Neural cell (in vitro differentiated cells): ENCODE measurements around the gene GTF2F2. TPM values are rescaled to one million over a fixed set of nuclear protein-coding genes. Genes with fewer than 3 reads are reported as not detected.

Experiments used
- H2AFZ ChIP-seq: fragments of 200-600, 300-800 bp; sonication (generic), shearing (Covaris generic); 2 replicates; pipeline ENCODE4 v1.6.0; 2014; ENCODE audit warnings: low read depth, mild to moderate bottlenecking, antibody characterized with exemption, low read length, moderate library complexity
- H3F3A ChIP-seq: fragments of 200-600 bp; shearing (Covaris generic); 2 replicates; pipeline ENCODE4 v1.6.1; 2016; ENCODE audit warnings: mild to moderate bottlenecking, moderate library complexity, mixed read lengths, antibody characterized with exemption, low read length; ENCODE audit not compliant: insufficient read depth, poor library complexity, severe bottlenecking
- H3K27ac ChIP-seq: fragments of 200-600, 300-800 bp; sonication (generic), shearing (Covaris generic); 2 replicates; pipeline ENCODE4 v1.5.1; 2014; ENCODE audit warnings: mild to moderate bottlenecking, low read length, moderate library complexity
- H3K27me3 ChIP-seq: fragments of 300-800, 200-600 bp; sonication (generic), shearing (Covaris generic); 2 replicates; pipeline ENCODE4 v1.6.0; 2014; ENCODE audit warnings: mild to moderate bottlenecking, low read depth, low read length, moderate library complexity; ENCODE audit not compliant: insufficient read depth
- H3K36me3 ChIP-seq: fragments of 300-800, 200-600 bp; sonication (generic), shearing (Covaris generic); 2 replicates; pipeline ENCODE4 v1.5.1; 2014; ENCODE audit warnings: mild to moderate bottlenecking, antibody characterized with exemption, low read length, moderate library complexity; ENCODE audit not compliant: insufficient read depth
- H3K4me2 ChIP-seq: fragments of 300-800, 200-600 bp; sonication (generic), shearing (Covaris generic); 2 replicates; pipeline ENCODE4 v1.6.0; 2014; ENCODE audit warnings: mild to moderate bottlenecking, low read length
- H3K4me3 ChIP-seq: fragments of 300-800, 200-600 bp; sonication (generic), shearing (Covaris generic); 2 replicates; pipeline ENCODE4 v1.5.1; 2014; ENCODE audit warnings: mild to moderate bottlenecking, low read length, moderate library complexity
- H3K79me2 ChIP-seq: fragments of 200-600 bp; shearing (Covaris generic); replicated peaks from 2 replicates; pipeline ENCODE4 v1.6.0; 2014; ENCODE audit warnings: mild to moderate bottlenecking, low read length, moderate library complexity; ENCODE audit not compliant: insufficient read depth
- H3K9ac ChIP-seq: fragments of 300-800, 200-600 bp; sonication (generic), shearing (Covaris generic); 2 replicates; pipeline ENCODE4 v1.6.1; 2016; ENCODE audit warnings: mild to moderate bottlenecking, low read length, mixed read lengths
- H3K9me2 ChIP-seq: fragments of 200-600 bp; shearing (Covaris generic); 2 replicates; pipeline ENCODE4 v1.6.1; 2016; ENCODE audit warnings: mild to moderate bottlenecking, low read length, mixed read lengths; ENCODE audit not compliant: insufficient read depth
- H3K9me3 ChIP-seq: fragments of 200-600, 300-800 bp; sonication (generic), shearing (Covaris generic); 2 replicates; pipeline ENCODE4 v1.6.1; 2016; ENCODE audit warnings: mild to moderate bottlenecking, mixed run types, low read length, moderate library complexity, mixed read lengths
- H4K20me1 ChIP-seq: fragments of 200-600 bp; shearing (Covaris generic); 2 replicates; pipeline ENCODE4 v1.6.1; 2016; ENCODE audit warnings: mild to moderate bottlenecking, mixed run types; ENCODE audit not compliant: insufficient read depth
- EP300 ChIP-seq: fragments of 450-650 bp; conservative IDR thresholded peaks from 2 replicates; pipeline ENCODE4 v1.6.1; 2014; ENCODE audit warnings: antibody characterized with exemption, mild to moderate bottlenecking, moderate library complexity; ENCODE audit not compliant: poor library complexity, severe bottlenecking
- EZH2 ChIP-seq: fragments of 200-600, 300-800 bp; shearing (Covaris generic), sonication (generic); IDR thresholded peaks from 2 replicates; pipeline ENCODE4 v1.6.1; 2014; ENCODE audit warnings: antibody characterized with exemption, low read length, borderline replicate concordance, mild to moderate bottlenecking; ENCODE audit not compliant: insufficient read depth, poor library complexity, severe bottlenecking
- MXI1 ChIP-seq: fragments of 450-650 bp; conservative IDR thresholded peaks from 2 replicates; pipeline ENCODE4 v1.6.1; 2014; ENCODE audit warnings: antibody characterized with exemption, mild to moderate bottlenecking; ENCODE audit not compliant: poor library complexity, severe bottlenecking
- POLR2AphosphoS5 ChIP-seq: IDR thresholded peaks from 2 replicates; pipeline ENCODE4 v1.6.1; 2012
- RAD21 ChIP-seq: fragments of 450-650 bp; conservative IDR thresholded peaks from 2 replicates; pipeline ENCODE4 v1.6.1; 2014; ENCODE audit warnings: antibody characterized with exemption, mild to moderate bottlenecking, moderate library complexity
- SMC3 ChIP-seq: fragments of 450-650 bp; conservative IDR thresholded peaks from 2 replicates; pipeline ENCODE4 v1.6.1; 2014; ENCODE audit warnings: antibody characterized with exemption, mild to moderate bottlenecking, moderate library complexity; ENCODE audit not compliant: poor library complexity
- TAF1 ChIP-seq: IDR thresholded peaks from 2 replicates; pipeline ENCODE4 v1.6.1; 2012; ENCODE audit warnings: low read depth
- polyA plus RNA-seq: library from polyadenylated mRNA; depleted of rRNA; stranded (reverse); fragments of >200 nt; gene quantifications from 2 replicates; pipeline ENCODE4 v1.2.3, GENCODE V29; 2014
- TF ChIP-seq, protein P1 (sequence below): fragments of 450-650 bp; IDR thresholded peaks from 2 replicates; pipeline ENCODE4 v1.5.1; 2014; ENCODE audit warnings: antibody characterized with exemption, mild to moderate bottlenecking, moderate library complexity; ENCODE audit not compliant: poor library complexity, severe bottlenecking
- TF ChIP-seq, protein P2 (sequence below): IDR thresholded peaks from 2 replicates; pipeline ENCODE4 v1.6.1; 2012; ENCODE audit warnings: borderline replicate concordance

Gene GTF2F2
- polyA plus RNA-seq, 1 donor from 2014 or later = 29.6 TPM

DNA sequence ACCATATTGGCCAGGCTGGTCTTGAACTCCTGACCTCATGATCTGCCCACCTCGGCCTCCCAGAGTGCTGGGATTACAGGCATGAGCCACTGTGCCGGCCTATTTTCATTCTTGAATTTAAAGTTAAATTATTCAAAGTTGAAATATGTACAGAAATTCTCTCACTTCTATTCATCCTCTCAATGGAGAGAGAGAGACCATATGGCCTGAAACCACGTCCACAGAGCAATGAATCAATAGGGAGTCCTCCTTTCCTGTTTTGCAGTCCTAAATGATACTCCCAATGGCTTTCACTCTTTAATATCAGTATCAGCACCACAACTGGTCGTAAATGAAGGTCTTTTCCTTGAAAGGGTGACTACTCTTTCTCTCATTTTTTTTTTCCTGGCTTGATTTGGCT lies 111.0 kb downstream of the GTF2F2 start:
- Histone ChIP-seq H3K4me3 (no peak overlapping the region), H3F3A (no peaks in the 10 kb centered on the region), H3K27me3 (no peaks in the 10 kb centered on the region), H3K9me2 (no peaks in the 10 kb centered on the region), H3K9ac (no peak overlapping the region), H3K27ac (no peak overlapping the region), H4K20me1 (no peaks in the 10 kb centered on the region), H3K36me3 (no peaks in the 10 kb centered on the region), H2AFZ (no peak overlapping the region), H3K4me2 (no peak overlapping the region), H3K79me2 (no peaks in the 10 kb centered on the region), H3K9me3 (no peaks in the 10 kb centered on the region)
- TF ChIP-seq, protein P1, sequence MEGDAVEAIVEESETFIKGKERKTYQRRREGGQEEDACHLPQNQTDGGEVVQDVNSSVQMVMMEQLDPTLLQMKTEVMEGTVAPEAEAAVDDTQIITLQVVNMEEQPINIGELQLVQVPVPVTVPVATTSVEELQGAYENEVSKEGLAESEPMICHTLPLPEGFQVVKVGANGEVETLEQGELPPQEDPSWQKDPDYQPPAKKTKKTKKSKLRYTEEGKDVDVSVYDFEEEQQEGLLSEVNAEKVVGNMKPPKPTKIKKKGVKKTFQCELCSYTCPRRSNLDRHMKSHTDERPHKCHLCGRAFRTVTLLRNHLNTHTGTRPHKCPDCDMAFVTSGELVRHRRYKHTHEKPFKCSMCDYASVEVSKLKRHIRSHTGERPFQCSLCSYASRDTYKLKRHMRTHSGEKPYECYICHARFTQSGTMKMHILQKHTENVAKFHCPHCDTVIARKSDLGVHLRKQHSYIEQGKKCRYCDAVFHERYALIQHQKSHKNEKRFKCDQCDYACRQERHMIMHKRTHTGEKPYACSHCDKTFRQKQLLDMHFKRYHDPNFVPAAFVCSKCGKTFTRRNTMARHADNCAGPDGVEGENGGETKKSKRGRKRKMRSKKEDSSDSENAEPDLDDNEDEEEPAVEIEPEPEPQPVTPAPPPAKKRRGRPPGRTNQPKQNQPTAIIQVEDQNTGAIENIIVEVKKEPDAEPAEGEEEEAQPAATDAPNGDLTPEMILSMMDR = no peak

DNA sequence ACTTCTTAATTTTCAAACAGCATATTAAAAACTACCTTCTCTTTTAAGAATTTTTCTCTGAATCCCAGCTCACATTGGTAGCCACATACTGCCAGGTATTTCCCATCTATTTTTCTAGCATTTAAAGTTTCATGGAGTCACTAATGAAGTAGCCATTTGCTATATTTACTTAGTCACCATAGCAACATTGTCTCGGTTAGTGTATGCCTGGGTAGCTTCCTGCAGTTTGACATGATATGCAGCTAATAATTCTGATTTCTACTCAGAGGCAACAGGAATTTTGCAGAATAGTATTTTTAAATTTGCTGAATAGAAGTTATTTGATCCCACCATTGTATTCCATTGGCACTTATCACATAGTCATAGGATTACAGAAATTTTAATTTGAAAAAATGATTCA lies 111.4 kb downstream of the GTF2F2 start:
- no peaks in the 10 kb centered on the region for H3K9me3 ChIP-seq
- H3K4me3 ChIP-seq = no peak overlapping the region
- H3K27me3 ChIP-seq = no peaks in the 10 kb centered on the region
- H3K27ac ChIP-seq = no peak overlapping the region
- H3K36me3 ChIP-seq = no peaks in the 10 kb centered on the region
- no peak overlapping the region for H2AFZ ChIP-seq
- H3F3A ChIP-seq = no peaks in the 10 kb centered on the region
- no peaks in the 10 kb centered on the region for H4K20me1 ChIP-seq
- H3K9me2 ChIP-seq = no peaks in the 10 kb centered on the region
- no peak overlapping the region for H3K9ac ChIP-seq
- H3K79me2 ChIP-seq = no peaks in the 10 kb centered on the region
- H3K4me2 ChIP-seq = no peak overlapping the region
- TF ChIP-seq EP300 (no peak), SMC3 (no peak), RAD21 (no peak), EZH2 (no peak), POLR2AphosphoS5 (no peak)
- TF ChIP-seq, protein P2, sequence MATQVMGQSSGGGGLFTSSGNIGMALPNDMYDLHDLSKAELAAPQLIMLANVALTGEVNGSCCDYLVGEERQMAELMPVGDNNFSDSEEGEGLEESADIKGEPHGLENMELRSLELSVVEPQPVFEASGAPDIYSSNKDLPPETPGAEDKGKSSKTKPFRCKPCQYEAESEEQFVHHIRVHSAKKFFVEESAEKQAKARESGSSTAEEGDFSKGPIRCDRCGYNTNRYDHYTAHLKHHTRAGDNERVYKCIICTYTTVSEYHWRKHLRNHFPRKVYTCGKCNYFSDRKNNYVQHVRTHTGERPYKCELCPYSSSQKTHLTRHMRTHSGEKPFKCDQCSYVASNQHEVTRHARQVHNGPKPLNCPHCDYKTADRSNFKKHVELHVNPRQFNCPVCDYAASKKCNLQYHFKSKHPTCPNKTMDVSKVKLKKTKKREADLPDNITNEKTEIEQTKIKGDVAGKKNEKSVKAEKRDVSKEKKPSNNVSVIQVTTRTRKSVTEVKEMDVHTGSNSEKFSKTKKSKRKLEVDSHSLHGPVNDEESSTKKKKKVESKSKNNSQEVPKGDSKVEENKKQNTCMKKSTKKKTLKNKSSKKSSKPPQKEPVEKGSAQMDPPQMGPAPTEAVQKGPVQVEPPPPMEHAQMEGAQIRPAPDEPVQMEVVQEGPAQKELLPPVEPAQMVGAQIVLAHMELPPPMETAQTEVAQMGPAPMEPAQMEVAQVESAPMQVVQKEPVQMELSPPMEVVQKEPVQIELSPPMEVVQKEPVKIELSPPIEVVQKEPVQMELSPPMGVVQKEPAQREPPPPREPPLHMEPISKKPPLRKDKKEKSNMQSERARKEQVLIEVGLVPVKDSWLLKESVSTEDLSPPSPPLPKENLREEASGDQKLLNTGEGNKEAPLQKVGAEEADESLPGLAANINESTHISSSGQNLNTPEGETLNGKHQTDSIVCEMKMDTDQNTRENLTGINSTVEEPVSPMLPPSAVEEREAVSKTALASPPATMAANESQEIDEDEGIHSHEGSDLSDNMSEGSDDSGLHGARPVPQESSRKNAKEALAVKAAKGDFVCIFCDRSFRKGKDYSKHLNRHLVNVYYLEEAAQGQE = no peak

DNA sequence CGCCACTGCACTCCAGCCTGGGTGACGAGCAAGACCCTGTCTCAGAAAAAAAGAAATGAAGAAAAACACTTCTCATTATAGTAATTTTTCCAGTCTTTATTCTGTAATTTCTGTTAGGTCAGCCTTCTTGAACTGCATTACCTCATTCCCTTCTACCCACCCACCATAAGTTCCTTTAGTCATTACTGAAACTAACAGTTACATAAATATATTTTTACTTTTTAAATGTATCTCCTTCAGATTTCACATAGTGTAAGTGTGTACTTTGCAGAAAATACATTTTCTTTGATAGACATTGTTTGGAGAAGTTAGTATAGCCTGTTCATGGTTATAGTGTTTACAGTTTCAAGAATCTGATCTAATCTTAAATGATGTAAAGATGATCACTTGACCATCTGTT lies 112.3 kb downstream of the GTF2F2 start:
- no peaks in the 10 kb centered on the region for H3K36me3 ChIP-seq
- no peak for TF ChIP-seq RAD21
- no peak for TF ChIP-seq EP300
- TF ChIP-seq EZH2 = no peak
- no peak for TF ChIP-seq MXI1
- TF ChIP-seq, protein P2 = no peak
- no peak for TF ChIP-seq POLR2AphosphoS5
- no peak for TF ChIP-seq SMC3
- TF ChIP-seq, protein P1 = no peak
- TF ChIP-seq TAF1 = no peak

More for the DNA sequence above, 112.3 kb downstream of the GTF2F2 start:
- Histone ChIP-seq H2AFZ (no peak overlapping the region), H3K4me2 (no peak overlapping the region), H3K79me2 (no peaks in the 10 kb centered on the region), H3K27me3 (no peaks in the 10 kb centered on the region), H3K9me3 (no peaks in the 10 kb centered on the region), H3K9me2 (no peaks in the 10 kb centered on the region), H3K4me3 (no peak overlapping the region), H3K27ac (no peak overlapping the region), H4K20me1 (no peaks in the 10 kb centered on the region), H3K9ac (no peak overlapping the region), H3F3A (no peaks in the 10 kb centered on the region)
